Keratinocyte (primary cell): ENCODE data around the gene ERF.

ENCODE experiments used
- CTCF ChIP-seq, 3 experiments: IDR thresholded peaks in 1 of 3; conservative IDR thresholded peaks in 1 of 3; optimal IDR thresholded peaks in 1 of 3; 2 replicates in 2 of 3; 3 replicates in 1 of 3; pipeline versions ENCODE3 to v1.5.1; 2011; ENCODE audit warnings: low read length in 3 of 3, mild to moderate bottlenecking in 3 of 3, moderate library complexity in 2 of 3, control low read depth in 1 of 3, inconsistent platforms in 1 of 3; ENCODE audit not compliant: insufficient read depth in 2 of 3; ENCODE audit errors: extremely low read depth in 1 of 3
- EZH2 ChIP-seq: IDR thresholded peaks from one replicate; pipeline ENCODE4 v1.6.1; 2012; ENCODE audit warnings: inconsistent platforms, mild to moderate bottlenecking, low read length, moderate library complexity

- TF ChIP-seq CTCF (optimal IDR thresholded peaks at IDR 0.05 in 1 of 3, IDR thresholded peaks at IDR 0.05 in 1 of 3, conservative IDR thresholded peaks at IDR 0.05 in 1 of 3; ENCODE audit: extremely low read depth in 1 of 3, insufficient read depth in 2 of 3, low read length in 3 of 3) (no peak), EZH2 (no peak)
Measured at GRCh38 chr19:42275517-42275916, 20.6 kb upstream of the ERF start.
